WTC11 (cell line): Measurements from ENCODE around the gene UEVLD. TPM values are rescaled to one million over a fixed set of nuclear protein-coding genes. Genes with fewer than 3 reads are reported as not detected.

ENCODE experiments used
- ATAC-seq: fragments of 200-7000 bp; cut with Tn5 transposase; 2 replicates; pipeline ENCODE4 v1.10.0; 2021; ENCODE audit warnings: mild to moderate bottlenecking, moderate library complexity
- CTCF ChIA-PET: fragments of 300-600 bp; sonication (Branson Sonifier 250); formaldehyde crosslinking; loops from one replicate; lab custom pipeline; 2021; ENCODE audit warnings: antibody characterized with exemption; lab: Charles Lee
- POLR2A ChIA-PET: fragments of 350-600 bp; sonication (Branson Sonifier 250); formaldehyde crosslinking; loops from one replicate; lab custom pipeline; 2021; ENCODE audit warnings: antibody characterized with exemption; lab: Charles Lee
- DNase-seq: peaks from one replicate; pipeline ENCODE4 v3.0.0; 2021; ENCODE audit warnings: low spot score
- H3K27ac Mint-ChIP-seq: 2 replicates; pipeline ENCODE4 v1.8.0; 2021; ENCODE audit warnings: mixed read lengths
- H3K27me3 Mint-ChIP-seq: 2 replicates; pipeline ENCODE4 v1.8.0; 2021; ENCODE audit warnings: low read depth, mild to moderate bottlenecking, moderate library complexity, mixed read lengths
- H3K36me3 Mint-ChIP-seq: 2 replicates; pipeline ENCODE4 v1.8.0; 2021; ENCODE audit warnings: mixed read lengths
- H3K4me1 Mint-ChIP-seq: 2 replicates; pipeline ENCODE4 v1.8.0; 2022; ENCODE audit warnings: mixed read lengths
- H3K4me3 Mint-ChIP-seq: 2 replicates; pipeline ENCODE4 v1.8.0; 2021; ENCODE audit warnings: mild to moderate bottlenecking, moderate library complexity, mixed read lengths
- H3K9me3 Mint-ChIP-seq: 2 replicates; pipeline ENCODE4 v1.8.0; 2021; ENCODE audit warnings: mixed read lengths
- ARID4B ChIP-seq: sonication (generic); formaldehyde crosslinking; IDR thresholded peaks from 2 replicates; pipeline ENCODE4 v1.8.0; 2023; ENCODE audit warnings: missing genetic modification reagents, mild to moderate bottlenecking, borderline replicate concordance
- ATF2 ChIP-seq: sonication (generic); formaldehyde crosslinking; IDR thresholded peaks from 2 replicates; pipeline ENCODE4 v1.8.1; 2022; ENCODE audit warnings: low read depth, missing genetic modification reagents, borderline replicate concordance
- CBFB ChIP-seq: sonication (generic); formaldehyde crosslinking; IDR thresholded peaks from 2 replicates; pipeline ENCODE4 v1.8.1; 2022; ENCODE audit warnings: mild to moderate bottlenecking, low read depth, missing genetic modification reagents
- CREM ChIP-seq: sonication (generic); formaldehyde crosslinking; IDR thresholded peaks from 2 replicates; pipeline ENCODE4 v1.8.1; 2022; ENCODE audit warnings: mild to moderate bottlenecking, missing genetic modification reagents, moderate library complexity
- E2F1 ChIP-seq: sonication (generic); formaldehyde crosslinking; IDR thresholded peaks from 2 replicates; pipeline ENCODE4 v1.8.0; 2022; ENCODE audit warnings: mild to moderate bottlenecking, missing genetic modification reagents
- E2F4 ChIP-seq: sonication (generic); formaldehyde crosslinking; IDR thresholded peaks from 2 replicates; pipeline ENCODE4 v1.8.1; 2022; ENCODE audit warnings: low read depth, mild to moderate bottlenecking, moderate library complexity, missing genetic modification reagents, borderline replicate concordance
- ETV6 ChIP-seq: sonication (generic); formaldehyde crosslinking; IDR thresholded peaks from 2 replicates; pipeline ENCODE4 v1.8.1; 2022; ENCODE audit warnings: mild to moderate bottlenecking, missing genetic modification reagents
- IRF1 ChIP-seq: sonication (generic); formaldehyde crosslinking; IDR thresholded peaks from 2 replicates; pipeline ENCODE4 v1.8.0; 2023; ENCODE audit warnings: missing genetic modification reagents
- JUN ChIP-seq: sonication (generic); formaldehyde crosslinking; IDR thresholded peaks from 2 replicates; pipeline ENCODE4 v1.8.0; 2023; ENCODE audit warnings: mild to moderate bottlenecking, missing genetic modification reagents
- MAX ChIP-seq: sonication (generic); formaldehyde crosslinking; IDR thresholded peaks from 2 replicates; pipeline ENCODE4 v1.8.0; 2022; ENCODE audit warnings: mild to moderate bottlenecking, missing genetic modification reagents
- NFATC4 ChIP-seq: fragments of 250-450 bp; sonication (Bioruptor Pico); IDR thresholded peaks from 2 replicates; pipeline ENCODE4 v1.9.0; 2021; ENCODE audit warnings: mild to moderate bottlenecking
- NFE2L1 ChIP-seq: sonication (generic); formaldehyde crosslinking; IDR thresholded peaks from 2 replicates; pipeline ENCODE4 v1.8.1; 2023; ENCODE audit warnings: missing genetic modification reagents
- RELA ChIP-seq: sonication (generic); formaldehyde crosslinking; IDR thresholded peaks from 2 replicates; pipeline ENCODE4 v1.8.1; 2022; ENCODE audit warnings: missing genetic modification reagents, mild to moderate bottlenecking, borderline replicate concordance
- SP1 ChIP-seq: sonication (generic); formaldehyde crosslinking; conservative IDR thresholded peaks from 2 replicates; pipeline ENCODE4 v1.8.1; 2022; ENCODE audit warnings: missing genetic modification reagents
- STAT6 ChIP-seq: sonication (generic); formaldehyde crosslinking; conservative IDR thresholded peaks from 2 replicates; pipeline ENCODE4 v1.8.1; 2023; ENCODE audit warnings: mild to moderate bottlenecking, low read depth, missing genetic modification reagents, moderate library complexity
- TP53 ChIP-seq: sonication (generic); formaldehyde crosslinking; IDR thresholded peaks from 2 replicates; pipeline ENCODE4 v1.8.1; 2023; ENCODE audit warnings: mild to moderate bottlenecking, missing genetic modification reagents
- ZBTB43 ChIP-seq: sonication (generic); formaldehyde crosslinking; IDR thresholded peaks from 2 replicates; pipeline ENCODE4 v1.8.1; 2023; ENCODE audit warnings: mild to moderate bottlenecking, missing genetic modification reagents
- total RNA-seq: library from RNA; stranded (reverse); gene quantifications from 3 replicates; pipeline ENCODE4 v1.2.3, GENCODE V29; 2021

UEVLD gene
- total RNA-seq, 1 experiment from 2014 or later: 7.5 TPM

- TF ChIP-seq E2F4 (CRISPR knock-in tag) (no peak), NFATC4 (CRISPR knock-in tag) (no peak), RELA (CRISPR knock-in tag) (0 out of 2 replicates have a peak, but pooled peaks have one; percentile 35), ATF2 (CRISPR knock-in tag) (no peak), NFE2L1 (no peak), CBFB (no peak), TP53 (no peak), JUN (CRISPR knock-in tag) (no peak), CREM (CRISPR knock-in tag) (peak; percentile 74; the same call in 1 of the 2 replicates), MAX (CRISPR knock-in tag) (peak; percentile 34; the same call in 1 of the 2 replicates), ETV6 (CRISPR knock-in tag) (peak; percentile 75; the same call in 1 of the 2 replicates), STAT6 (CRISPR knock-in tag) (no peak), E2F1 (CRISPR knock-in tag) (peak; percentile 28; the same call in 1 of the 2 replicates), ZBTB43 (CRISPR knock-in tag) (no peak)
These were observed at the start of gene UEVLD (continued) for GRCh38 chr11:18588297-18589252.

GRCh38 chr11:18634140-18635032 is 45.9 kb upstream of the UEVLD start, which contains the start of gene SPTY2D1:
Gene SPTY2D1, minus strand, starts transcription at chr11:18634342. Its CDS starts 85 bp downstream, at chr11:18634257.
- DNase-seq (peak; percentile 98), ATAC-seq (peak; percentile 98)
- Mint-ChIP-seq H3K27me3 (peaks cover 7% of the 10 kb centered on the region; the same call in 1 of the 2 replicates), H3K27ac (peak within 1 kb of the TSS; percentile 99), H3K36me3 (no peaks in the 10 kb centered on the region), H3K4me3 (peak within 1 kb of the TSS; percentile 99), H3K4me1 (peaks cover 16% of the 10 kb centered on the region), H3K9me3 (no peaks in the 10 kb centered on the region)
- ChIA-PET POLR2A (interaction anchor here (0.9 to 1.6 kb wide), 4 partner anchors 20 to 108 kb away, joined by 3 to 6 read pairs (median 4); partner anchors contain the start of genes TSG101 and UEVLD), CTCF (interaction anchor here (0.9 to 2.2 kb wide), 5 partner anchors 16 to 519 kb away, joined by 3 to 7 read pairs (median 3); no protein-coding TSS in a partner anchor)
- TF ChIP-seq IRF1 (no peak), SP1 (CRISPR knock-in tag) (peak; percentile 98), ARID4B (CRISPR knock-in tag) (peak; percentile 27; the same call in 1 of the 2 replicates)
